Activated CD4-positive, alpha-beta memory T cell treated with anti-CD3 and anti-CD28 coated beads for 36 hours (primary cell): ENCODE data around the gene CADM1. TPM values are rescaled to one million over a fixed set of nuclear protein-coding genes. Genes with fewer than 3 reads are reported as not detected.

Experiments
- CTCF ChIA-PET: fragments of 350-600 bp; sonication (Branson Sonifier 250); formaldehyde crosslinking; loops from one replicate; lab custom pipeline; 2021; ENCODE audit warnings: antibody characterized with exemption, inconsistent platforms; lab: Charles Lee
- POLR2A ChIA-PET: fragments of 350-600 bp; sonication (Branson Sonifier 250); formaldehyde crosslinking; loops from one replicate; lab custom pipeline; 2021; ENCODE audit warnings: antibody characterized with exemption; lab: Charles Lee
- DNase-seq: peaks from one replicate; pipeline ENCODE4 v3.0.0-alpha.2; 2020
- H3K27ac Mint-ChIP-seq: one replicate; pipeline ENCODE4 v1.8.0; 2021; ENCODE audit warnings: mixed read lengths
- H3K27me3 Mint-ChIP-seq: one replicate; pipeline ENCODE4 v1.8.0; 2021; ENCODE audit warnings: mixed read lengths
- H3K36me3 Mint-ChIP-seq: one replicate; pipeline ENCODE4 v1.8.0; 2021; ENCODE audit warnings: mixed read lengths
- H3K4me1 Mint-ChIP-seq: one replicate; pipeline ENCODE4 v1.8.0; 2021; ENCODE audit warnings: low read depth, mixed read lengths
- H3K4me3 Mint-ChIP-seq: one replicate; pipeline ENCODE4 v1.8.0; 2021; ENCODE audit warnings: mild to moderate bottlenecking, mixed read lengths
- H3K9me3 Mint-ChIP-seq: one replicate; pipeline ENCODE4 v1.8.0; 2021; ENCODE audit warnings: mixed read lengths
- intact Hi-C: fragments of 100-400 bp; cut with micrococcal nuclease; formaldehyde crosslinking; loops from one replicate; pipeline ENCODE4 v1.15.1; 2023
- total RNA-seq, 2 experiments: library from RNA; stranded (reverse); gene quantifications; one replicate each; pipeline ENCODE4 v1.2.3, GENCODE V29; 2021

The CADM1 gene
- total RNA-seq, 2 experiments from 2014 or later: 0.95 to 1.5 TPM

GRCh38 chr11:115170133-115170815 lies 333.9 kb downstream of the CADM1 start:
- peaks cover 5% of the 10 kb centered on the region for H3K27me3 Mint-ChIP-seq
- H3K27ac Mint-ChIP-seq: no peak overlapping the region
- no peak overlapping the region for H3K4me3 Mint-ChIP-seq
- ChIA-PET POLR2A (no interaction called here), CTCF (interaction anchor here (0.6 to 1.3 kb wide), 4 partner anchors 9 to 799 kb away, joined by 3 to 4 read pairs (median 3); no protein-coding TSS in a partner anchor)
- intact Hi-C loops: no loop called here
- H3K9me3 Mint-ChIP-seq: no peaks in the 10 kb centered on the region
- no peaks in the 10 kb centered on the region for H3K4me1 Mint-ChIP-seq
- peak; percentile 35 for DNase-seq
- no peaks in the 10 kb centered on the region for H3K36me3 Mint-ChIP-seq

DNA sequence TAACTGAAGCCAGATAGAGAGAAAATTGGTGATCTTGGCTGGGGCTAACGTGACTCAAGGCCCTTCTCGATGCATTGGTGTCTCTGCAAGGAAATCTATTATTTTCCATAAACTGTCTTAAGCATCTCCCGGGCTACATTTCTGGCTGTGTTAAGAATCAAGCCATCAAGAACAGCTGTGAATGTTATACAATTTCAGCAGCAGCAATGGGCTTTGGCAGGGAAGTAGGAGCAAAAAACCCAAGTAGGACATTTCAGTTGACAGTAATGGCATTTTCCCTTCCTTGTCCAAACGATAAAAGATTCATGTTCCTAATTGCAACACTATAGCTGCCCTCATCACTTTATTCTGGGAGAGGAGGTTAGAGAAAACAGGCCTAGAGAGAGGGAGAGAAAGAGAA lies 335.0 kb downstream of the CADM1 start:
- no peak for DNase-seq
- Mint-ChIP-seq H3K4me1 (no peaks in the 10 kb centered on the region), H3K36me3 (no peaks in the 10 kb centered on the region), H3K27ac (no peak overlapping the region), H3K4me3 (no peak overlapping the region), H3K9me3 (no peaks in the 10 kb centered on the region), H3K27me3 (peaks cover 6% of the 10 kb centered on the region)
- POLR2A ChIA-PET: no interaction called here
- CTCF ChIA-PET: interaction anchor here (0.6 to 1.3 kb wide), 3 partner anchors 11 to 991 kb away, joined by 3 to 4 read pairs (median 3); no protein-coding TSS in a partner anchor
- intact Hi-C loops: no loop called here

GRCh38 chr11:115168686-115169085 lies 335.5 kb downstream of the CADM1 start:
- CTCF ChIA-PET: interaction anchor here (1.3 kb wide), 1 partner anchor 10 kb away, joined by 4 read pairs; no protein-coding TSS in a partner anchor

GRCh38 chr11:115168229-115168671 lies 336.0 kb downstream of the CADM1 start:
- no peaks in the 10 kb centered on the region for H3K36me3 Mint-ChIP-seq
- ChIA-PET CTCF (interaction anchor here (1.3 kb wide), 1 partner anchor 9 kb away, joined by 4 read pairs; no protein-coding TSS in a partner anchor), POLR2A (no interaction called here)
- no peak for DNase-seq
- no peak overlapping the region for H3K27ac Mint-ChIP-seq
- no peak overlapping the region for H3K4me3 Mint-ChIP-seq
- H3K27me3 Mint-ChIP-seq: peaks cover 6% of the 10 kb centered on the region
- H3K9me3 Mint-ChIP-seq: no peaks in the 10 kb centered on the region
- H3K4me1 Mint-ChIP-seq: no peaks in the 10 kb centered on the region
- intact Hi-C loops: no loop called here

More at GRCh38 chr11:115168686-115169085, 335.5 kb downstream of the CADM1 start:
- no peaks in the 10 kb centered on the region for H3K4me1 Mint-ChIP-seq
- intact Hi-C loops: no loop called here
- peaks cover 6% of the 10 kb centered on the region for H3K27me3 Mint-ChIP-seq
- no peak overlapping the region for H3K27ac Mint-ChIP-seq
- POLR2A ChIA-PET: no interaction called here
- no peaks in the 10 kb centered on the region for H3K36me3 Mint-ChIP-seq
- no peaks in the 10 kb centered on the region for H3K9me3 Mint-ChIP-seq
- H3K4me3 Mint-ChIP-seq: no peak overlapping the region
- no peak for DNase-seq

DNA sequence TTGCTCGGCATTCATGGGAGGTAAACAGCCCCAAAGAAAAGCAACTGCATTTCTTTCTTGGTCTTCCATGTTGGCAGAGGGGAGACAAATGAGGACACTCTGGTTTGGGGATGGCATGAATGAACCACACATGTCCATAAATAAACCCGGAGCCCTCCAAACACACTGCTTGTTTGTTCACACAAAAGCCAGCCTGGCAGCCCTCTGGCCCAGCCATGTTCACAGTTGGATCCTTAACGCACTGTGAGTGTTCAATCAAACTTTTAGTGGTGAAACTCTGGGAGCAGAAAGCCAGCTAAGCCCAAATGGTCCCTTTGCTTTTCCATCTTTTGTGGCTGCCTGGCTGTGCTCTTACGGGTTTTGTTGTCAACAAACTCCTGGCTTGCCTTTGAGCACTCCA lies 336.8 kb downstream of the CADM1 start:
- peaks cover 6% of the 10 kb centered on the region for H3K27me3 Mint-ChIP-seq
- no peaks in the 10 kb centered on the region for H3K4me1 Mint-ChIP-seq
- no peaks in the 10 kb centered on the region for H3K36me3 Mint-ChIP-seq
- H3K27ac Mint-ChIP-seq: no peak overlapping the region
- no peaks in the 10 kb centered on the region for H3K9me3 Mint-ChIP-seq
- no peak overlapping the region for H3K4me3 Mint-ChIP-seq
- ChIA-PET POLR2A (no interaction called here), CTCF (interaction anchor here (1.3 kb wide), 1 partner anchor 8 kb away, joined by 4 read pairs; no protein-coding TSS in a partner anchor)
- intact Hi-C loops: no loop called here
- no peak for DNase-seq

- no peak for DNase-seq
- POLR2A ChIA-PET: no interaction called here
- CTCF ChIA-PET: no interaction called here
- intact Hi-C loops: no loop called here
- Mint-ChIP-seq H3K27ac (no peak overlapping the region), H3K4me3 (no peak overlapping the region), H3K36me3 (no peaks in the 10 kb centered on the region), H3K27me3 (peaks cover 6% of the 10 kb centered on the region), H3K9me3 (no peaks in the 10 kb centered on the region), H3K4me1 (no peaks in the 10 kb centered on the region)
These were observed 337.4 kb downstream of the CADM1 start for GRCh38 chr11:115166820-115167219.

- H3K36me3 Mint-ChIP-seq: no peaks in the 10 kb centered on the region
- no peak overlapping the region for H3K27ac Mint-ChIP-seq
- ChIA-PET POLR2A (no interaction called here), CTCF (no interaction called here)
- DNase-seq: no peak
- no peaks in the 10 kb centered on the region for H3K4me1 Mint-ChIP-seq
- peaks cover 6% of the 10 kb centered on the region for H3K27me3 Mint-ChIP-seq
- no peak overlapping the region for H3K4me3 Mint-ChIP-seq
- intact Hi-C loops: no loop called here
- no peaks in the 10 kb centered on the region for H3K9me3 Mint-ChIP-seq
These were observed 339.4 kb downstream of the CADM1 start for GRCh38 chr11:115164774-115165173.

DNA sequence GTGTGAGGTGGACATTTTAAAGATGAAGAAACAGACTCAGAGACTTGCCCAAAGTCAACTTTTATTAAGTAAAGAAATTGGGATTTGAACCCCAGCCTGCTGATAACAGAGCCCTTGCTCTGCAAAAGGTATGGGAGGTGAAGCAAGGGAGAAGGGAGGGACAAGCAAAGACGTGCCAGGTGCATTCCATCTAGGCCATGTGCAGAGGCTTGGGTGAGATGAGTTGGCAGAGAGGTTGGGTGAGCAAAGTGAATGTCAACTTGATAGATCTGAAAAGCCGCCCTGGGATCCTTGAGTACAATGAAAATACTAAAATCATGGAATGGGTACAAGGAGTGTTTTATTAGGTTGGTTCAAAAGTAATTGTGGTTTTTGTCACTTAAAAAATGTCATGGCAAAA lies 341.3 kb downstream of the CADM1 start:
- H3K27me3 Mint-ChIP-seq: peaks cover 6% of the 10 kb centered on the region
- intact Hi-C loops: no loop called here
- no peak overlapping the region for H3K4me3 Mint-ChIP-seq
- CTCF ChIA-PET: no interaction called here
- no peaks in the 10 kb centered on the region for H3K4me1 Mint-ChIP-seq
- DNase-seq: no peak
- no peaks in the 10 kb centered on the region for H3K9me3 Mint-ChIP-seq
- POLR2A ChIA-PET: no interaction called here
- H3K27ac Mint-ChIP-seq: no peak overlapping the region
- H3K36me3 Mint-ChIP-seq: no peaks in the 10 kb centered on the region

DNA sequence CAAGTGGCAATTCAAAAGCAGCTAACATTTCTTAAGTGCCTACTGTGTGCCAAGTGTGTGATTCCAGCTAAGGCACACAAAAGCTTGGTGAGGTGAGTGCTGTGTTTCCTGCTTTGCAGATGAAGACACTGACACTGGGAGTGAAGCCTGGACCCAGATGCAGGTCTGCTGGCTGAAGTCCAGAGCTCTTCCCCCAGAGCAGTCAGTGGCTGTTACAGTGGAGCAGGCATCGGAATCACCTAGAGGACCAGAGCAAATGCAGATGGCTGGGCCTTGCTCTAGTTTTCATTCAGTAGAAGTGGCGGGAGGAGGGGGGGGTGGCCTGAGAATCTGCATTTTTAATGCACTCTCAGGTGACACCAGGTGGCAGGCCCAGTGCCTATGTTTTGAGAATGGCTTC lies 342.3 kb downstream of the CADM1 start:
- H3K9me3 Mint-ChIP-seq: no peaks in the 10 kb centered on the region
- H3K4me3 Mint-ChIP-seq: no peak overlapping the region
- H3K4me1 Mint-ChIP-seq: no peaks in the 10 kb centered on the region
- H3K27me3 Mint-ChIP-seq: peaks cover 5% of the 10 kb centered on the region
- intact Hi-C loops: no loop called here
- CTCF ChIA-PET: interaction anchor here (1.0 kb wide), 1 partner anchor 8 kb away, joined by 3 read pairs; no protein-coding TSS in a partner anchor
- H3K27ac Mint-ChIP-seq: no peak overlapping the region
- DNase-seq: no peak
- H3K36me3 Mint-ChIP-seq: no peaks in the 10 kb centered on the region
- POLR2A ChIA-PET: no interaction called here

- POLR2A ChIA-PET: no interaction called here
- intact Hi-C loops: no loop called here
- Mint-ChIP-seq H3K27ac (no peak overlapping the region), H3K4me1 (no peaks in the 10 kb centered on the region), H3K27me3 (no peaks in the 10 kb centered on the region), H3K4me3 (no peak overlapping the region), H3K36me3 (no peaks in the 10 kb centered on the region), H3K9me3 (no peaks in the 10 kb centered on the region)
- no peak for DNase-seq
- CTCF ChIA-PET: interaction anchor here (1.3 kb wide), 1 partner anchor 9 kb away, joined by 4 read pairs; no protein-coding TSS in a partner anchor
These were observed 345.0 kb downstream of the CADM1 start for GRCh38 chr11:115159207-115159606.

- no peaks in the 10 kb centered on the region for H3K4me1 Mint-ChIP-seq
- ChIA-PET CTCF (interaction anchor here (0.7 kb wide), 1 partner anchor 12 kb away, joined by 3 read pairs; no protein-coding TSS in a partner anchor), POLR2A (no interaction called here)
- H3K27ac Mint-ChIP-seq: no peak overlapping the region
- H3K36me3 Mint-ChIP-seq: no peaks in the 10 kb centered on the region
- intact Hi-C loops: no loop called here
- no peaks in the 10 kb centered on the region for H3K9me3 Mint-ChIP-seq
- no peak for DNase-seq
- no peaks in the 10 kb centered on the region for H3K27me3 Mint-ChIP-seq
- no peak overlapping the region for H3K4me3 Mint-ChIP-seq
These were observed 346.2 kb downstream of the CADM1 start for GRCh38 chr11:115158053-115158452.

- no peaks in the 10 kb centered on the region for H3K36me3 Mint-ChIP-seq
- no peaks in the 10 kb centered on the region for H3K4me1 Mint-ChIP-seq
- no peaks in the 10 kb centered on the region for H3K9me3 Mint-ChIP-seq
- DNase-seq: no peak
- no peaks in the 10 kb centered on the region for H3K27me3 Mint-ChIP-seq
- H3K27ac Mint-ChIP-seq: no peak overlapping the region
- intact Hi-C loops: no loop called here
- H3K4me3 Mint-ChIP-seq: no peak overlapping the region
- CTCF ChIA-PET: no interaction called here
- POLR2A ChIA-PET: no interaction called here
These were observed 347.0 kb downstream of the CADM1 start for GRCh38 chr11:115157247-115157646.

DNA sequence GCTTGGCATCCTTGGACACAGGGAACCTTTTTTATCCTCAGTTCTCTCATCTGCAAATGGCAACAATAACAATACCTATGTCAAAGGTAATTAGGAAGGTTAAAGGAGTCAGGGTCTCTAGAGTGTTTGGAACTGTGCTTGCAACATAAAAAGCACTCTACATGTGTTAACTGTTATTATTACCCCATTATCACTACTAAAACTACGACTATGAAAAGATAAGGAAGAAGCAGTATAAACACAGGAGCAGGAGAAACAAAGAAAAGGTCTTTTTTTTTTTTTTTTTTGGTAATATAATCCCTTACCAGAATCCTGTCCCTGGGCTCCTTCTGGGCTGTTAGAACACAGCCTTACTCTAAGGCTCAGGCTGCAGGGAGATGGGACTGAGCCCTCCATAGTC lies 348.2 kb downstream of the CADM1 start:
- ChIA-PET POLR2A (no interaction called here), CTCF (no interaction called here)
- no peak overlapping the region for H3K27ac Mint-ChIP-seq
- H3K27me3 Mint-ChIP-seq: no peaks in the 10 kb centered on the region
- intact Hi-C loops: no loop called here
- no peak overlapping the region for H3K4me3 Mint-ChIP-seq
- DNase-seq: no peak
- H3K36me3 Mint-ChIP-seq: no peaks in the 10 kb centered on the region
- H3K9me3 Mint-ChIP-seq: no peaks in the 10 kb centered on the region
- no peaks in the 10 kb centered on the region for H3K4me1 Mint-ChIP-seq
